ENCODE results near the gene STK32A.

Gene STK32A

GRCh38 chr5:147396070-147396823 is 161.4 kb downstream of the STK32A start:
- no peak for FAIRE-seq

- no peak for FAIRE-seq
Observed at GRCh38 chr5:147397616-147398015, 162.8 kb downstream of the STK32A start.

- no peak for FAIRE-seq
Observed at GRCh38 chr5:147398860-147399259, 164.0 kb downstream of the STK32A start.

GRCh38 chr5:147400126-147400809 is 165.4 kb downstream of the STK32A start:
- FAIRE-seq = no peak

GRCh38 chr5:147400881-147401280 is 166.1 kb downstream of the STK32A start:
- FAIRE-seq = no peak

- FAIRE-seq = no peak
Observed at GRCh38 chr5:147403651-147404640, 169.1 kb downstream of the STK32A start.

GRCh38 chr5:147404706-147405105 is 169.9 kb downstream of the STK32A start:
- FAIRE-seq = no peak

- FAIRE-seq = no peak
Observed at GRCh38 chr5:147406636-147407035, 171.8 kb downstream of the STK32A start.

- no peak for FAIRE-seq
Observed at GRCh38 chr5:147407094-147407681, 172.4 kb downstream of the STK32A start.

GRCh38 chr5:147408980-147409379 is 174.2 kb downstream of the STK32A start:
- FAIRE-seq = no peak

- FAIRE-seq = no peak
Observed at GRCh38 chr5:147410496-147411358, 175.9 kb downstream of the STK32A start.

- no peak for FAIRE-seq
Observed at GRCh38 chr5:147411359-147412319, 176.8 kb downstream of the STK32A start.

GRCh38 chr5:147412561-147412960 is 177.7 kb downstream of the STK32A start:
- no peak for FAIRE-seq

- no peak for FAIRE-seq
Observed at GRCh38 chr5:147413266-147413665, 178.4 kb downstream of the STK32A start.

- no peak for FAIRE-seq
Observed at GRCh38 chr5:147415651-147416050, 180.8 kb downstream of the STK32A start.

- peak; percentile 55 for FAIRE-seq
Observed at GRCh38 chr5:147417135-147417813, 182.4 kb downstream of the STK32A start.

- no peak for FAIRE-seq
Observed at GRCh38 chr5:147418613-147419012, 183.8 kb downstream of the STK32A start.

GRCh38 chr5:147426640-147427327 is 192.0 kb downstream of the STK32A start:
- FAIRE-seq = no peak
